H9 (cell line): ENCODE results near the gene LARGE1. TPM values are rescaled to one million over a fixed set of nuclear protein-coding genes. Genes with fewer than 3 reads are reported as not detected.

ENCODE experiments used
- DNase-seq: peaks from one replicate; pipeline ENCODE4 v3.0.0-alpha.2; 2017
- H2AFZ ChIP-seq: one replicate; pipeline ENCODE4 v1.6.1; 2013; ENCODE audit warnings: mild to moderate bottlenecking, low read length, control low read depth, moderate library complexity
- H2AK5ac ChIP-seq: 2 replicates; pipeline ENCODE4 v1.6.1; 2013; ENCODE audit warnings: low read length, control low read depth, mixed read lengths; ENCODE audit not compliant: insufficient read length
- H2BK120ac ChIP-seq: one replicate; pipeline ENCODE4 v1.6.1; 2013; ENCODE audit warnings: low read depth, mild to moderate bottlenecking, low read length, control low read depth, inconsistent platforms; ENCODE audit not compliant: poor library complexity, severe bottlenecking
- H2BK12ac ChIP-seq: 2 replicates; pipeline ENCODE4 v1.6.1; 2013; ENCODE audit warnings: low read length, control low read depth, mixed read lengths, low read depth; ENCODE audit not compliant: insufficient read length
- H2BK15ac ChIP-seq: 2 replicates; pipeline ENCODE4 v1.6.1; 2013; ENCODE audit warnings: low read depth, low read length, control low read depth
- H2BK20ac ChIP-seq: one replicate; pipeline ENCODE4 v1.6.1; 2013; ENCODE audit warnings: low read depth, mild to moderate bottlenecking, low read length, control low read depth, inconsistent platforms; ENCODE audit not compliant: poor library complexity, severe bottlenecking
- H2BK5ac ChIP-seq: 2 replicates; pipeline ENCODE4 v1.6.1; 2013; ENCODE audit warnings: low read length, control low read depth, mixed read lengths; ENCODE audit not compliant: insufficient read length
- H3K14ac ChIP-seq: 2 replicates; pipeline ENCODE4 v1.6.1; 2013; ENCODE audit warnings: low read length, control low read depth; ENCODE audit not compliant: insufficient read depth
- H3K18ac ChIP-seq: 2 replicates; pipeline ENCODE4 v1.6.1; 2013; ENCODE audit warnings: low read depth, mild to moderate bottlenecking, mixed read lengths, low read length, control low read depth; ENCODE audit not compliant: insufficient read length
- H3K23ac ChIP-seq: 2 replicates; pipeline ENCODE4 v1.6.1; 2013; ENCODE audit warnings: low read length, control low read depth, mixed read lengths, low read depth; ENCODE audit not compliant: insufficient read length
- H3K23me2 ChIP-seq: 2 replicates; pipeline ENCODE4 v1.6.1; 2013; ENCODE audit warnings: low read depth, mild to moderate bottlenecking, mixed read lengths, low read length, control low read depth; ENCODE audit not compliant: insufficient read length, poor library complexity, severe bottlenecking
- H3K27ac ChIP-seq: 2 replicates; pipeline ENCODE4 v1.5.1; 2013; ENCODE audit warnings: low read length, control low read depth, mixed read lengths, low read depth; ENCODE audit not compliant: insufficient read length
- H3K27me3 ChIP-seq: 2 replicates; pipeline ENCODE4 v1.6.1; 2013; ENCODE audit warnings: low read length, control low read depth, inconsistent platforms; ENCODE audit not compliant: insufficient read depth
- H3K4ac ChIP-seq: 2 replicates; pipeline ENCODE4 v1.6.1; 2013; ENCODE audit warnings: low read depth, mild to moderate bottlenecking, control low read depth, inconsistent platforms, low read length, moderate library complexity
- H3K4me1 ChIP-seq: 2 replicates; pipeline ENCODE4 v1.6.1; 2013; ENCODE audit warnings: low read length, control low read depth, inconsistent platforms; ENCODE audit not compliant: insufficient read depth
- H3K4me2 ChIP-seq: 2 replicates; pipeline ENCODE4 v1.6.1; 2013; ENCODE audit warnings: low read length, control low read depth, mixed read lengths; ENCODE audit not compliant: insufficient read length, insufficient read depth
- H3K56ac ChIP-seq: 2 replicates; pipeline ENCODE4 v1.6.1; 2013; ENCODE audit warnings: low read depth, mild to moderate bottlenecking, mixed read lengths, low read length, control low read depth; ENCODE audit not compliant: insufficient read length
- H3K79me1 ChIP-seq: 2 replicates; pipeline ENCODE4 v1.6.1; 2013; ENCODE audit warnings: low read depth, mild to moderate bottlenecking, moderate library complexity, low read length, control low read depth, inconsistent platforms; ENCODE audit not compliant: insufficient read depth, poor library complexity, severe bottlenecking
- H3K79me2 ChIP-seq: 2 replicates; pipeline ENCODE4 v1.6.1; 2013; ENCODE audit warnings: low read length, control low read depth, inconsistent platforms; ENCODE audit not compliant: insufficient read depth
- H3K9ac ChIP-seq: 2 replicates; pipeline ENCODE4 v1.6.1; 2013; ENCODE audit warnings: low read length, control low read depth, mixed read lengths; ENCODE audit not compliant: insufficient read length; ENCODE audit errors: extremely low read depth
- H3K9me3 ChIP-seq: one replicate; pipeline ENCODE4 v1.6.1; 2013; ENCODE audit warnings: low read depth, low read length, inconsistent platforms; ENCODE audit not compliant: control insufficient read depth
- H3T11ph ChIP-seq: one replicate; pipeline ENCODE4 v1.6.1; 2013; ENCODE audit warnings: mild to moderate bottlenecking, low read length, control low read depth, inconsistent platforms
- H4K20me1 ChIP-seq: one replicate; pipeline ENCODE4 v1.6.1; 2013; ENCODE audit not compliant: control insufficient read depth, insufficient read length, insufficient read depth
- H4K5ac ChIP-seq: 2 replicates; pipeline ENCODE4 v1.6.1; 2013; ENCODE audit warnings: low read depth, mild to moderate bottlenecking, mixed read lengths, low read length, control low read depth; ENCODE audit not compliant: insufficient read length
- H4K8ac ChIP-seq: replicated peaks from 2 replicates; pipeline ENCODE4 v1.6.1; 2013; ENCODE audit warnings: low read length, control low read depth, mixed read lengths, low read depth; ENCODE audit not compliant: insufficient read length
- H4K91ac ChIP-seq: 2 replicates; pipeline ENCODE4 v1.6.1; 2013; ENCODE audit warnings: low read depth, mild to moderate bottlenecking, moderate library complexity, mixed read lengths, low read length, control low read depth; ENCODE audit not compliant: insufficient read length
- H3K27ac Mint-ChIP-seq, 3 experiments: 2 replicates in 2 of 3; 3 replicates in 1 of 3; pipeline ENCODE4 v1.8.0; 2020 to 2021; ENCODE audit warnings: mixed read lengths in 3 of 3, mild to moderate bottlenecking in 1 of 3, moderate library complexity in 1 of 3
- H3K27me3 Mint-ChIP-seq: 2 replicates; pipeline ENCODE4 v1.8.0; 2021; ENCODE audit warnings: low read depth, mild to moderate bottlenecking, moderate library complexity, mixed read lengths
- H3K36me3 Mint-ChIP-seq, 3 experiments: 2 replicates in 2 of 3; 3 replicates in 1 of 3; pipeline ENCODE4 v1.8.0; 2020 to 2021; ENCODE audit warnings: low read depth in 3 of 3, mixed read lengths in 3 of 3; ENCODE audit not compliant: insufficient read depth in 1 of 3
- H3K4me1 Mint-ChIP-seq, 2 experiments: 2 replicates each; pipeline ENCODE4 v1.8.0; 2020; ENCODE audit warnings: mixed read lengths in 2 of 2
- H3K4me3 Mint-ChIP-seq, 2 experiments: 2 replicates in 1 of 2; 3 replicates in 1 of 2; pipeline ENCODE4 v1.8.0; 2020 to 2021; ENCODE audit warnings: mild to moderate bottlenecking in 2 of 2, mixed read lengths in 2 of 2, moderate library complexity in 1 of 2
- H3K9me3 Mint-ChIP-seq, 2 experiments: 2 replicates in 1 of 2; 3 replicates in 1 of 2; pipeline ENCODE4 v1.8.0; 2020; ENCODE audit warnings: mild to moderate bottlenecking in 2 of 2, mixed read lengths in 2 of 2, moderate library complexity in 1 of 2
- CTCF ChIP-seq: fragments of 200-600 bp; sonication (generic); conservative IDR thresholded peaks from 3 replicates; pipeline ENCODE4 v1.8.0; 2021; ENCODE audit warnings: antibody characterized with exemption, mild to moderate bottlenecking
- WGBS: extraction: QIAGEN DNeasy Blood & Tissue Kit; methylation state at CpG from one replicate; pipeline ENCODE4 v1.1.7; 2013; ENCODE audit warnings: missing lambda C conversion rate, low lambda C conversion rate, mixed read lengths; ENCODE audit not compliant: insufficient read length; ENCODE audit errors: extremely low coverage; 5-methylcytosine and 5-hydroxymethylcytosine counted together
- total RNA-seq: library from RNA; stranded (reverse); gene quantifications from 2 replicates; pipeline ENCODE4 v1.2.1, GENCODE V29; 2021

Gene LARGE1
- total RNA-seq, 1 experiment from 2014 or later, result 43.5 TPM

GRCh38 chr22:33529424-33530113, 390.7 kb downstream of the LARGE1 start:
- Histone ChIP-seq H3K23ac (no peak overlapping the region), H4K5ac (no peak overlapping the region), H3K18ac (no peak overlapping the region), H2BK20ac (no peak overlapping the region), H3K4me2 (no peak overlapping the region), H3K27ac (no peak overlapping the region), H2BK120ac (no peak overlapping the region), H3T11ph (no peak overlapping the region), H2BK12ac (no peak overlapping the region), H4K8ac (no peak overlapping the region), H4K91ac (no peak overlapping the region), H3K23me2 (no peaks in the 10 kb centered on the region), H3K9ac (no peak overlapping the region), H3K14ac (no peak overlapping the region), H3K79me2 (no peaks in the 10 kb centered on the region; the same call in 1 of the 2 replicates), H3K4me1 (no peaks in the 10 kb centered on the region; the same call in 1 of the 2 replicates), H3K27me3 (no peaks in the 10 kb centered on the region), H3K4ac (no peak overlapping the region), H4K20me1 (no peaks in the 10 kb centered on the region), H2BK5ac (no peak overlapping the region), H2BK15ac (no peak overlapping the region), H3K79me1 (no peaks in the 10 kb centered on the region), H3K9me3 (no peaks in the 10 kb centered on the region), H3K56ac (no peak overlapping the region), H2AK5ac (no peak overlapping the region), H2AFZ (no peak overlapping the region)
- no peak overlapping the region; a peak in 1 of 7 replicates for H3K27ac Mint-ChIP-seq
- H3K4me3 Mint-ChIP-seq, result no peak overlapping the region
- no peaks in the 10 kb centered on the region for H3K9me3 Mint-ChIP-seq
- no CpG with 5 or more reads among the region's 9 CpGs for WGBS
- no peak for DNase-seq
- peaks cover 8% of the 10 kb centered on the region in 2 experiments for H3K4me1 Mint-ChIP-seq
- no peaks in the 10 kb centered on the region for H3K36me3 Mint-ChIP-seq
- no peak for TF ChIP-seq CTCF
- H3K27me3 Mint-ChIP-seq, result no peaks in the 10 kb centered on the region
